Measurements from ENCODE around the gene JAKMIP1.

DNA sequence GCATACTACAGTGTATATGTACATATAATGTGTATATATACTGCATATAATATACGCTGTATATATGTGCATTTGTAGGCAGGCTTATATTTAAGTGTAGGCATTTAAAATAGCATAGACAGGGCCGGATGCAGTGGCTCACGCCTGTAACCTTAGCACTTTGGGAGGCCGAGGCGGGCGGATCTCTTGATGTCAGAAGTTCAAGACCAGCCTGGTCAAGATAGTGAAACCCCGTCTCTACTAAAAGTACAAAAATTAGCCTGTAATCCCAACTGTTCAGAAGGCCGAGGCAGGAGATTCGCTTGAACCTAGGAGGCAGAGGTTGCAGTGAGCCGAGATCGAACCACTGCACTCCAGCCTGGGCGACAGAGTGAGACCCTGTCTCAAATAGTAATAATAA is 78.4 kb downstream of the JAKMIP1 start:
- TF ChIP-seq CTCF (IDR thresholded peaks at IDR 0.05) (no peak), POLR2A (IDR thresholded peaks at IDR 0.05) (no peak)

Measured in lower leg skin (tissue), 3 donors.